ENCODE results near the gene CCNQ.

Gene CCNQ

GRCh38 chrX:153598541-153599191 is at the start of gene CCNQ:
Gene CCNQ, minus strand, starts transcription at chrX:153599139. Its CDS starts 66 bp downstream, at chrX:153599073.
- no peak for DNase-seq

GRCh38 chrX:153647461-153648357 is 48.8 kb upstream of the CCNQ start:
- no peak for DNase-seq

GRCh38 chrX:153646620-153647373 is 47.9 kb upstream of the CCNQ start, which contains the start of gene DUSP9:
Gene DUSP9, plus strand, starts transcription at chrX:153647203. Its CDS starts 751 bp downstream, at chrX:153647954.
- no peak for DNase-seq

DNA sequence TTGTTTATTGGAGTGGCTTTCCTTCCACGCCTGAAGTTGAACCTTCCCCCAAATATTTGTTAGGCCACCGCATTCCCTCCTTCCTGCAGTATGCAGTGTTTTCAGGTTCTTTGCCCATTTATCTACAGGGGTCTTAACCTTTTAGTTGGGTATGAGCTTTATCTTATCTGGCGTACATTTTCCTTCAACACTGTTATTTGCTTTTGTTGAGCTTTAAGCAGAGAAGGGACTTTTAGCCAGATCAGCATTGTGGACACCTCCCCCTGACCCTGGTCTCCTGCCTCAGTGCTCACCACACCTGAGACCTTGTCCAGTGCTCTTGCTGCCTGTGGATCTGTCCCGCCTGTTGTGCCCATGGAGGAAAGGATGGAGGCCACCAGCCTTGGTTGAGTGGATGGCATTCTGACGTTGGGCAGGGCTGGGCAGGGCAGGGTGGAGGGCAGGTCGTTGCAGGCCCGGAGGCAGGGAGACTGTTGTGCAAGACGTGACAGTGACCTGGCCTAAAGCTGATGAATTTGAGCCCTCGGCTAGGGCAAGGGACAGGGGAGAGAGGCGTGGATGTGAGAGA is 47.1 kb upstream of the CCNQ start:
- DNase-seq, result no peak

DNA sequence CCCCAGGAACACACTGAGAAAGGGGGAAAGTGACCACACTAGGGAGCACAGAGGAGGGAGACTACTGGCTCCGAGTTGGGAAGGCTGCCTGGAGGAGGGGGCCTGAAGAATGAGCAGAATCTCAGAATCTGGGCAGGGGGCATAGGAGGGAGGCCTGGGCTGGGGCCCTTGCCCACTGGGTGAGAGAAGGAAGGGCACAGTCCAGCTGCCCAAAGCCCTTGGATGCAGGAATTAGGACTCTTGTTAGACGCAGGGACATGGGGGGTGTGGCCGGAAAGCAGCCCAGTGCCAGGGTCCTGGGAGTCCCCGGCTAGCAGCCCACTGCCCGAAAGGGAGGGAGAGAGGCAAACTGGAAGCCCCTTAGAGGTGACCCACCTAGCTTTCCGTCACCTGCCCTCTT is 46.2 kb upstream of the CCNQ start:
- DNase-seq, result no peak

- no peak for DNase-seq
Measured at GRCh38 chrX:153644356-153645125, 45.6 kb upstream of the CCNQ start.

DNA sequence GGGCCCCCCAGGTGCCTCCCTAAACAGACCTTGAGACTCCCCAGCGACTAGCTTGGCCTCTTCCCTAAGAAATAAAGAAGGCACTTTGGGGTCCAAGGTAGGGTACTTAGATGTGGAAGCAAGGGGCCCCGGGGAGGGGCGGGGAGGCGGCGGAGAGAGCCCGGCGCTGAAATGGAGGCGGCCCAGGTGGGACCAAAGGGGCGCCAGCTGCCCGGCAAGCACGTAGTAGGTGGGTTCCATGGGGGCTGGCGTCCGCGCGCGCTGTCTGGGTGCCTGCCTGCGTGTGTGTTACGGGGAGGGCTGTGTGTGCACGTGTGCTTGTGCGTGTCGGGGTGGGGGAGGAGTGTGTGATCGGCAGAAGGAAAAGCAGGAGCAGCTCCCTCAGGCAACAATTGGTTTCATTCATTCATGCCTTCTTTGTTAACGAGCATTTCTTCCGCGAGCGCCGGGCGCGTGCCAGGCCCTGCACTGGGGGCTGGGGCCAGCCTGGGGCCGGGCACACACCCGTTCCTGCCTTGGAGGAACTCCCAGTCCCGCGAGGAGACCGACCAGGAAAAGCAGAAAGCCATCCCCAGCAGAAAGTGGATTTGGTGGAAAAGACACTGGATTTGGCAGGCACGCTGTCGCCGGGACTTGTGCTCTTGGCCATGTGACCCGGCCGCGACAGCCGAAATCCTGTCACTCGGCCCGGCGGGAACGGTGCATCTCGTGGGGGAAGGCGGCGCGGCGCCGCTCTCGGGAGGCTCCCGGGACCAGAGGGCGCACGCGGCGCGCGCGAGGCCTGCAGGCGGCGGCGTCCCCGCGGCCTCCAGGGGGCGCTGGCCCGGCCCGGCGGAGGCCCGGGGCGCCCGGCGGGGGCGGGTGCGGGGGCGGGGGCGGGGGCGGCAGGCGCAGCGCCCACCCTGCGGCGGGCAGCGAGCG is 44.8 kb upstream of the CCNQ start:
- DNase-seq, result peak; percentile 37

- no peak for DNase-seq
Measured at GRCh38 chrX:153642655-153643430, 43.9 kb upstream of the CCNQ start.

- no peak for DNase-seq
Measured at GRCh38 chrX:153642051-153642654, 43.2 kb upstream of the CCNQ start.

- no peak for DNase-seq
Measured at GRCh38 chrX:153641627-153642026, 42.7 kb upstream of the CCNQ start.

GRCh38 chrX:153640736-153641575 is 42.0 kb upstream of the CCNQ start:
- DNase-seq, result no peak

- DNase-seq, result no peak
Measured at GRCh38 chrX:153640045-153640686, 41.2 kb upstream of the CCNQ start.

DNA sequence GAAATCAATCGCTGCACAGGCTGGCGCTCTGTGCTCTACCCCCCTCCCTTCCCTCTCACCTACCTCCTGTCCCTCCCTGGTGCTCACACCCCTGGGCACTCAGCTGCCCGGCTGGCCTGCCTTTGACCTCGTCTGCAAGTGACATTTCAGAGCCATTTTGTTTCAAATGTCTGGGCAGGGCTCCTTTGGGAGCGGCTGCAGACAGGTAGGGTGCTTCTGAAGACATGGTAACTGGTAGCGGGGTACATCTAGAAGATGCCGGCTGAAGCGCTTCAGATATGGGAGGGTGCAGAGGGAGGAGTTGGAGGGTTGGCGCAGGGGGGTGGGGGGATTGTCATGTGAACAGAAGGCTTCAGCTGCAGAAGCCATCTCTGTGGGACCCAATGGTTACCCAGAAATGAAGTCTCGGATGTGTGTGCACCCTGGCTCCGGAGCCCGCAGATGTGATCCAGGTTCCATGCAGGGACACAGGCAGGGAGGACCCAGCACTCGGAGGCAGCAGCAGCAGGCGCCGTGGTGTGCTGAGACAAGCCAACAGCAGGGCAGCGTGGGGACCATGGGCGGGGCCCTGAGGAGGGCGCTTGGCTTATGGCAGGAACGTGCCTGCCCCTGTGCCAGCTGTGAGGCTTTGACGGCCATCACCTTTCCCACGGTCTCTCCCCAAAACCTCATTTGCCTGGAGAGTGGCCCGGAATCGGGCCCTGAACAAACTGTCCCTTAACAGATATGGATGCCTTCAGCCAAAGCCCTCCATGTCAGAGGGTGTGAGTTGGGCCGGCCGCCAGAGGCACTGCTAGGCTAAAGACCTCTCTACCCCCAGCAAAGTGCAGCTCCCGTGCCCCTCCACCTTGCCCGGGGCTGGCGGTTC is 40.5 kb upstream of the CCNQ start:
- no peak for DNase-seq

DNA sequence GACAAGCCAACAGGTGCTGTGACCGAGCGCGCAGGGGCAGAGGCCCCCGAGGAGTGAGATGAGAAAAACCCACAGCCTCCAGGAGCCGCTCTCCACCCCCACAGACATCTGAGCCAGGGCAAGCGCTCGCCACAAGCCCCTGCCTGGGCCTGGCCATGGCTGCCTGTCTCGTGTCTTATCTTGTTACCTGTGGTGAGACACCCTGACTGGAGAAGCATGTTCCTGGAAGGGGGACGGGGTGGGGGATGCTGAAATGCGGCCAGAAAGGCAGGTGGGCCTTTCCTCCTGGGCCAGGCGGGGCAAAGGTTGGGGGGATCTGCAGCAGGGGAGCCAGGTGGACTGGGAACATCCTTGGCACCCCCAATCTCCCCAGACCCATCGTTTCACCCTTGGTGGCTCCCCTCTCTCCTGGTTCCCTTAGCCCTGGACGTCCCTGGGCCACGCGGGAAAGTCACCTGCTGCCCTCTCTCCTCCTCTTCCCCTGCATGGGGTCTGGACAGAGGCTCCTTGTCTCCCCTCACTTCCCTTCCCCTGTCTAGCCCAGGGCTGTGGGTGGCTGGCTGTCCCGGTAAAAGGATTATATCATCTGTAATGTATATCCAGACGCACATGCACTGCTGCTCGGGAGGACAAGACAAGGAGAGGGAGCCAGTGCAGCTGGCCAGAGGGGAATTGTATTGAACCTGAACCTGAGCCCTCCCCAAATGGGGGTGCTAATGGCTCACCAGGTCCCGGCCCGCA is 39.7 kb upstream of the CCNQ start:
- no peak for DNase-seq

DNA sequence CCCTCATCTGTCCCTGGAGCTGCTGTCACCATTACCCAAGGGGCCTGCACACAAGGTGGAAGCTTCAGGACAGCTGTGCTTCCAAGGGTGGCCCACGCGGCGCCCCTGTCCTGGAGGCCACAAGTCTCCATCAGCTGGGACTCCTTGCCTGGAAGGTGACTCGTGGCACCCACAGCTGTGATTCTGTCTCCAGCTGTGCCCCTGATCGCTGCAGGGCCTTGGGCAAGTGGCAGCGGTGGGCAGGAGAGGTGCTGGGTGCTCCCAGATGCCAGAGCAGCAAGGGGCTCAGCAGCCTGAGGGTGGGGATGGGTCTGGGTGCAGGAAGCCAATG is 39.1 kb upstream of the CCNQ start:
- DNase-seq, result no peak
